ENCODE results near the gene MUC20.

Gene MUC20

DNA sequence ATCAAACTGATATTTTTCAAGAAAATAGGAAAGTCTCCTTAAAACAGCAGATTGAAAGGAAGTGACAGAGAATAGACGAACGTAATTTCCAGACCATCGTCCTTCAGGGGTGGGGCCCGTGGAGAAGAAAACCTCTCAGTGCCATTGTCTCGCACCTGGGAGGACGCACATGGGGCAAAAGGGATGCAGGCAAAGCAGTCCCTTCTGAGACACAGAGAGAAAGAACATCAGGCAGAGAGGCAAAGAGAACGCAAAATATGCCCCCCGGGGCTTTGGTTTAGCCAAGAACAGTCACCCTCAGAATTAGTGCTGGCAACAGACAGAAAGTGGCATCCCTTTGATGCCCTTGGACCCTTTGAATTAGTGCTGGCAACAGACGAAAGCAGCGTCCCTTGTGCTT lies 37.0 kb downstream of the MUC20 start:
- TF ChIP-seq ZFX (IDR thresholded peaks at IDR 0.05): no peak
- TF ChIP-seq, protein P1, sequence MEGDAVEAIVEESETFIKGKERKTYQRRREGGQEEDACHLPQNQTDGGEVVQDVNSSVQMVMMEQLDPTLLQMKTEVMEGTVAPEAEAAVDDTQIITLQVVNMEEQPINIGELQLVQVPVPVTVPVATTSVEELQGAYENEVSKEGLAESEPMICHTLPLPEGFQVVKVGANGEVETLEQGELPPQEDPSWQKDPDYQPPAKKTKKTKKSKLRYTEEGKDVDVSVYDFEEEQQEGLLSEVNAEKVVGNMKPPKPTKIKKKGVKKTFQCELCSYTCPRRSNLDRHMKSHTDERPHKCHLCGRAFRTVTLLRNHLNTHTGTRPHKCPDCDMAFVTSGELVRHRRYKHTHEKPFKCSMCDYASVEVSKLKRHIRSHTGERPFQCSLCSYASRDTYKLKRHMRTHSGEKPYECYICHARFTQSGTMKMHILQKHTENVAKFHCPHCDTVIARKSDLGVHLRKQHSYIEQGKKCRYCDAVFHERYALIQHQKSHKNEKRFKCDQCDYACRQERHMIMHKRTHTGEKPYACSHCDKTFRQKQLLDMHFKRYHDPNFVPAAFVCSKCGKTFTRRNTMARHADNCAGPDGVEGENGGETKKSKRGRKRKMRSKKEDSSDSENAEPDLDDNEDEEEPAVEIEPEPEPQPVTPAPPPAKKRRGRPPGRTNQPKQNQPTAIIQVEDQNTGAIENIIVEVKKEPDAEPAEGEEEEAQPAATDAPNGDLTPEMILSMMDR (conservative IDR thresholded peaks at IDR 0.05): no peak

DNA sequence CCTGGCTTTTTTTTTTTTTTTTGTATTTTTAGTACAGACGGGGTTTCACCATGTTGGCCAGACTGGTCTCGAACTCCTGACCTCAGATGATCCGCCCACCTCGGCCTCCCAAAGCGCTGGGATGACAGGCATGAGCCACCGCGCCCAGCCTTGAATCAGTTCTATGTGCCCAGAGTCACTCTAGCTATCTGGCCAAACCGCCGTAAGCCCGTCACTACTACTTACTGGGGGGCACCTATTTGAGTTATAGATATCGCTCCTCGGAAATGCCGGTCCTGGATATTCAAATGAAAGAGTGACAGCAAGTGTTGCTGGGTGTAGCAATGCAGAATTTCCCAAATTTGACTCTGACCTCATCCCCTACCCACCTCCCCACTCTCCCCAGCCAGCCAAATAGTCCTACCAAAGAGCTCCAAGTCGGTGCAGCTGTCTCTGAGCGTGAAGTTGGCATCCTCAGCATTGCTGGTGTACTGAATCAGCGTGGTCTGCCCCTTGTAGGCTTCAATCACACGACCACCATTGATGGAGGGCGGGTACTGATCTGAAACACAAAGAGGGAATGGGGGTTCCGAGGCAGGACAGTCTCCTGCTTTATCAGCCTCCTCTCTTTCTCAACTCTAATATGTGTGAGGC lies 38.1 kb downstream of the MUC20 start:
- TF ChIP-seq, protein P1 (conservative IDR thresholded peaks at IDR 0.05): no peak
- TF ChIP-seq ZFX (IDR thresholded peaks at IDR 0.05): no peak
- no peak overlapping the region for H3K27ac ChIP-seq

More for the DNA sequence above, 37.0 kb downstream of the MUC20 start:
- H3K27ac ChIP-seq: no peak overlapping the region

DNA sequence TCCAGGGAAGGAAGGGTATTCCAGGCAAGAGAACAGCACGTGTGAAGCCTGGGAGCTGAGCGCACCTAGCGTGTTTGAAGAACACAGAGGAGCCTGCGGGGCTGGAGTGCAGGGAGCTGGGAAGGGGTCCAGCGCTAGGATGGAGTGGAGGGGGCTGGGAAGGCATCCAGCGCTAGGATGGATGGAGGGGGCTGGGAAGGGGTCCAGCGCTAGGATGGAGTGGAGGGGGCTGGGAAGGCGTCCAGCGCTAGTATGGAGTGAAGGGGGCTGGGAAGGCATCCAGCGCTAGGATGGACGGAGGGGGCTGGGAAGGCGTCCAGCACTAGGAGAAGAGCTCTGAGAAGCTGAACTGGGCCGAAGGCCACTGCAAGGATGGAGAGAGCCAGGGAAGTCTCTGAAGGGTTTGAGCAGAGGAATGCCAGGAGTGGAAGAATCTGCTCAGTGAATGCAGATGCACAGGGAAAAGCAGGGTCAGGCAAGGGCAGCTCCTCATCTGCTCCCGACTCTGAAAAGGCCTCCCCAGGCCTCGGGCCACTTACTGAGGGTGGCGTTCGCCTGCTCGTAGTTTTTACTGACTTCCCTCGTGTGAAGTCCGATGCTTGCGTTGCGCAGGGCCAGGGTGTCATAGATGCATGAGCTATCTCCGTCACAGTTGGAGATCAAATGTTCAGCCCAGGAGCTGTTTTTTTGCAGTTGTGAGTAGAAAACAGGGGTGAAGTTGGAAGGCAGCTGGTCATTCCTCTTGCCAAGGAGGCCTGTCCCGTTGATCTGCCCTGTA lies 39.8 kb downstream of the MUC20 start:
- no peak overlapping the region for H3K27ac ChIP-seq
- TF ChIP-seq, protein P1 (conservative IDR thresholded peaks at IDR 0.05): no peak
- TF ChIP-seq ZFX (IDR thresholded peaks at IDR 0.05): no peak

- TF ChIP-seq, protein P1 (conservative IDR thresholded peaks at IDR 0.05): no peak
- no peak for TF ChIP-seq ZFX (IDR thresholded peaks at IDR 0.05)
- H3K27ac ChIP-seq: no peak overlapping the region
Measured at GRCh38 chr3:195761123-195761566, 40.4 kb downstream of the MUC20 start.

DNA sequence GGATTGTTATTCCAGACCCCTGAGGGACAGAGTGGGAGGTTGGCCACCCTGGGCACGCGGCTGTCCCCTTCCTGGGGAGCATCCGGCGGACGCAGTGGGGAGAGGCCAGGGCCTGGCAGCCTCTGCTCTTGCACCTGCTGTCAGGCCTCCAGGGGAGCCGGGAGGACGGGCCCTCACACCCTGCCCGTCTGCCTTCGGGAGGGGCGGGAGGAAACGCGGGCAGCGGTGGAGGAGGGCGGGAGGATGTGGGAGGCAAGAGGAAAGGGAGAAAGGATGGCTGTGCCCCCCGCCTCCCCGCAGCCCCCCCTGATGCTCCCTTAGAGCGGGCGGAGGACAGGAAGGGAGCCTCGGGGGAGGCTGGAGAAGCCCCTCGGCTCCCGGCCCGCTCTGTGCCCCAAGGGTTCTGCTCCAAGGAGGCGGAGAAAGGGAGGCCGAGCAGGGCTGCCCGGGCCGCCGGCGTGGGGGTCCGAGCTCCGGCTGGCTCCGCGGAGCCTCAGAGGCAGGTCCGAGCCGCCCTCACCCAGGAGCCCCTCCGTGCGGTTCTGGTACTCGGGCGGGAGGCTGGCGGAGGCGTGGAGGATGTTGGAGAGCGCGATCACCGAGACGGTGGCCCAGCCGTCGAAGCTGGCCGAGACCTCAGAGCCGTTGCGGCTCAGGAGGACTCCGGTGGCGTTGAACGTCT lies 40.9 kb downstream of the MUC20 start:
- TF ChIP-seq ZFX (IDR thresholded peaks at IDR 0.05): no peak
- TF ChIP-seq, protein P1 (conservative IDR thresholded peaks at IDR 0.05): no peak

DNA sequence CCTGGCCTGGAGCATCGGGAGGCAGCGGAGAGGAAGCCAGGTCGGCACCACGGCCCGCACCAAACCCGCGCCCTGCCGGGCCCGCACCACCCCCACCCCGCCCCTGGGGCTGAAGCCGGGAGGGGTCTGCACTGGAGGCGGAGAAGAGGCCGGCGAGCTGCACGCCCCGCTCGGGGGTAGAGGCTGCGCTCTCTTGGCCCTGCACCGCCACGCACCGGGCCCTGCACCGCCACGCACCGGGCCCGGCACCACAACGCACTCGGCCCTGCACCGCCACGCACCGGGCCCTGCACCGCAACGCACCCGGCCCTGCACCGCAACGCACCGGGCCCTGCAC lies 41.4 kb downstream of the MUC20 start:
- H3K27ac ChIP-seq: no peak overlapping the region
- no peak for TF ChIP-seq ZFX (IDR thresholded peaks at IDR 0.05)
- TF ChIP-seq, protein P1 (conservative IDR thresholded peaks at IDR 0.05): no peak

More for the DNA sequence above, 40.9 kb downstream of the MUC20 start:
- no peak overlapping the region for H3K27ac ChIP-seq

GRCh38 chr3:195762611-195763010 lies 41.8 kb downstream of the MUC20 start:
- H3K27ac ChIP-seq: no peak overlapping the region

More at GRCh38 chr3:195762611-195763010, 41.8 kb downstream of the MUC20 start:
- TF ChIP-seq, protein P1 (conservative IDR thresholded peaks at IDR 0.05): no peak
- TF ChIP-seq ZFX (IDR thresholded peaks at IDR 0.05): no peak
